Measurements from ENCODE around the gene MEAK7. TPM values are rescaled to one million over a fixed set of nuclear protein-coding genes. Genes with fewer than 3 reads are reported as not detected.

MEAK7 gene
- total RNA-seq, 1 experiment from 2014 or later, result 21.5 TPM

GRCh38 chr16:84503751-84504395, 586 bp downstream of the MEAK7 start:
- peak overlapping the region in 2 of 3 experiments; percentile 44 to 72; a peak in 1 of 7 replicates for H3K27ac Mint-ChIP-seq

More at GRCh38 chr16:84503751-84504395, 586 bp downstream of the MEAK7 start:
- Histone ChIP-seq H3K9me3 (ENCODE audit: control insufficient read depth, low read depth, low read length) (no peaks in the 10 kb centered on the region), H3K27ac (ENCODE audit: insufficient read length, low read depth, low read length) (no peak overlapping the region), H3K79me2 (ENCODE audit: insufficient read depth, low read length) (no peaks in the 10 kb centered on the region), H3K4ac (ENCODE audit: low read depth, low read length) (no peak overlapping the region), H3K14ac (ENCODE audit: insufficient read depth, low read length) (no peak overlapping the region), H3K4me1 (ENCODE audit: insufficient read depth, low read length) (no peaks in the 10 kb centered on the region), H4K8ac (replicated peaks; ENCODE audit: insufficient read length, low read depth, low read length) (no peak overlapping the region), H3K9ac (ENCODE audit: extremely low read depth, insufficient read length, low read length) (no peak overlapping the region), H3T11ph (ENCODE audit: low read length) (no peak overlapping the region), H4K20me1 (ENCODE audit: control insufficient read depth, insufficient read depth, insufficient read length) (no peaks in the 10 kb centered on the region), H3K23ac (ENCODE audit: insufficient read length, low read depth, low read length) (no peak overlapping the region), H2BK120ac (ENCODE audit: low read depth, low read length, poor library complexity, severe bottlenecking) (no peak overlapping the region), H4K91ac (ENCODE audit: insufficient read length, low read depth, low read length) (no peak overlapping the region), H2AK5ac (ENCODE audit: insufficient read length, low read length) (no peak overlapping the region), H2BK5ac (ENCODE audit: insufficient read length, low read length) (no peak overlapping the region), H3K4me2 (ENCODE audit: insufficient read depth, insufficient read length, low read length) (peak overlapping the region; percentile 60), H3K23me2 (ENCODE audit: insufficient read length, low read depth, low read length, poor library complexity, severe bottlenecking) (peaks cover 4% of the 10 kb centered on the region), H2BK20ac (ENCODE audit: low read depth, low read length, poor library complexity, severe bottlenecking) (no peak overlapping the region), H3K18ac (ENCODE audit: insufficient read length, low read depth, low read length) (no peak overlapping the region), H3K56ac (ENCODE audit: insufficient read length, low read depth, low read length) (no peak overlapping the region), H2AFZ (ENCODE audit: low read length) (no peak overlapping the region), H3K27me3 (ENCODE audit: insufficient read depth, low read length) (no peaks in the 10 kb centered on the region), H2BK12ac (ENCODE audit: insufficient read length, low read depth, low read length) (no peak overlapping the region), H2BK15ac (ENCODE audit: low read depth, low read length) (no peak overlapping the region), H4K5ac (ENCODE audit: insufficient read length, low read depth, low read length) (no peak overlapping the region), H3K79me1 (ENCODE audit: insufficient read depth, low read depth, low read length, poor library complexity, severe bottlenecking) (no peaks in the 10 kb centered on the region)
- TF ChIP-seq CTCF (conservative IDR thresholded peaks at IDR 0.05), result no peak
- peak overlapping the region; percentile 80 to 86 for H3K4me3 Mint-ChIP-seq
- H3K36me3 Mint-ChIP-seq (ENCODE audit: insufficient read depth in 1 of 3, low read depth in 3 of 3), result peaks cover 0 to 14% (median 1%) of the 10 kb centered on the region in 3 experiments; a peak in 4 of 7 replicates
- DNase-seq, result no peak
- no peaks in the 10 kb centered on the region for H3K9me3 Mint-ChIP-seq
- WGBS (ENCODE audit: extremely low coverage, insufficient read length, low lambda C conversion rate), result no CpG with 5 or more reads among the region's 13 CpGs
- H3K27me3 Mint-ChIP-seq (ENCODE audit: low read depth), result peaks cover 2% of the 10 kb centered on the region
- peaks cover 16 to 23% of the 10 kb centered on the region in 2 experiments for H3K4me1 Mint-ChIP-seq
